ENCODE data around the gene RAB36.

The RAB36 gene

DNA sequence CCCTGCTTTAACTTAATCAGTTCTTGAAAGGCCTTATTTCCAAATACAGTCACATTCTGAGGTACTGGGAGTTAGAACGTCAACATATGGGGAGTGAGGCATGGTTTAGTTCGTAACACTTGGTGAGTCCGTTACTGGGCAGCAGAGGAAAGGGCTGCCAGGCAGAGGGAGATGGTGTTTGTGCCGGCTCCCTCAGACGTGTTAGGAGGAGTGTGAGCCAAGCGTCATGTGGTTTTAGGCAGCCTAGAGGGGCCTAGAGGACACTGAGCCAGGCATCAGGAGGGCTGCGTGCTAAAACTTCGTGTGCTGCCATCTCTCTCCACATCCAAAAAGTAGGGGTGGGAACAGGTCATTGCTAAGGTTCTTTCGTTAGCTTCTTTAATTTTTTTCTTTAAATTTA lies 45.2 kb downstream of the RAB36 start:
- TF ChIP-seq, protein P1, sequence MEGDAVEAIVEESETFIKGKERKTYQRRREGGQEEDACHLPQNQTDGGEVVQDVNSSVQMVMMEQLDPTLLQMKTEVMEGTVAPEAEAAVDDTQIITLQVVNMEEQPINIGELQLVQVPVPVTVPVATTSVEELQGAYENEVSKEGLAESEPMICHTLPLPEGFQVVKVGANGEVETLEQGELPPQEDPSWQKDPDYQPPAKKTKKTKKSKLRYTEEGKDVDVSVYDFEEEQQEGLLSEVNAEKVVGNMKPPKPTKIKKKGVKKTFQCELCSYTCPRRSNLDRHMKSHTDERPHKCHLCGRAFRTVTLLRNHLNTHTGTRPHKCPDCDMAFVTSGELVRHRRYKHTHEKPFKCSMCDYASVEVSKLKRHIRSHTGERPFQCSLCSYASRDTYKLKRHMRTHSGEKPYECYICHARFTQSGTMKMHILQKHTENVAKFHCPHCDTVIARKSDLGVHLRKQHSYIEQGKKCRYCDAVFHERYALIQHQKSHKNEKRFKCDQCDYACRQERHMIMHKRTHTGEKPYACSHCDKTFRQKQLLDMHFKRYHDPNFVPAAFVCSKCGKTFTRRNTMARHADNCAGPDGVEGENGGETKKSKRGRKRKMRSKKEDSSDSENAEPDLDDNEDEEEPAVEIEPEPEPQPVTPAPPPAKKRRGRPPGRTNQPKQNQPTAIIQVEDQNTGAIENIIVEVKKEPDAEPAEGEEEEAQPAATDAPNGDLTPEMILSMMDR (IDR thresholded peaks at IDR 0.05; ENCODE audit: insufficient read depth, low read depth, low read length, missing control alignments), result no peak
- DNase-seq (ENCODE audit: low read depth), result no peak
- H3K4me3 ChIP-seq (ENCODE audit: low read length), result no peak overlapping the region

DNA sequence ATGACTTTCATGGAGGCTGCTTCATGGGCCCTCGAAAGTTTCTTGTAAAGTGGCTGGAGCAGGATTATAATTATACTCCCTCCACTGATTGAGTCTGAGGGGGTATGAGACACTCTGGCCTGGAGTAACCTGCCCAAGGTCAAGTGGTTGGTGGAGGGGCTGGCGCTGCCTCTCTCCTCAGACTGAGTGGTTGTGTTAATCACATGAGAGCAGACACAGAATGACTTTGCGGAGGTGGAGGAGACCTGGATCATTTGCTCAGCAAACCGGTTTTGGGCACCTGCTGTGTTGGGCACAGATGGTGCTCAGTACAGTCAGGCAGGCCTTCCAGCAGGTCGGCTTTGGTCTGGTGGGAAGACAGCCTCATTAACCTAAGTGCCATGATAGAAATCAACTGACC lies 46.9 kb downstream of the RAB36 start:
- H3K4me3 ChIP-seq (ENCODE audit: low read length), result no peak overlapping the region
- TF ChIP-seq, protein P1 (IDR thresholded peaks at IDR 0.05; ENCODE audit: insufficient read depth, low read depth, low read length, missing control alignments), result no peak
- peak; percentile 63 for DNase-seq (ENCODE audit: low read depth)

DNA sequence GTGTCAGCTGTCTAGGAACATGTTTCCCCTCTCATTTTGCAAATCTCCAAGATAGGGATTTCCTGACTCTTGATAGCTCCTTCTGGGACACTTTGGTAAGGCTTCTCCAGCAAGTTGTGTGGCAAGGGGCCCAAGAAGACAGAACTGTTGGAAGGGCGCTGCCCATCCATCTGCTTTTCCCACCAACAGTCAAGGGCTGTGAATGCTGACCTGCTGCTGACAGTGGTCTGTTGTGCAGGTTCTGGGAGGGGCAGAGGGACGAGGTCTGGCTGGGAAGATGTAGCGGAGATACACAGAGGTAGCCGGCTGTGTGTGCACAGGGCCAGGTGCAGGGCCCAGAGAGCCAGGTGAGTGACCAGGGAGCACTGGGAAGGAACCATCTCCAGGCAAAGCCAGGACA lies 47.3 kb downstream of the RAB36 start:
- TF ChIP-seq, protein P1 (IDR thresholded peaks at IDR 0.05; ENCODE audit: insufficient read depth, low read depth, low read length, missing control alignments), result no peak
- H3K4me3 ChIP-seq (ENCODE audit: low read length), result no peak overlapping the region
- DNase-seq (ENCODE audit: low read depth), result no peak

DNA sequence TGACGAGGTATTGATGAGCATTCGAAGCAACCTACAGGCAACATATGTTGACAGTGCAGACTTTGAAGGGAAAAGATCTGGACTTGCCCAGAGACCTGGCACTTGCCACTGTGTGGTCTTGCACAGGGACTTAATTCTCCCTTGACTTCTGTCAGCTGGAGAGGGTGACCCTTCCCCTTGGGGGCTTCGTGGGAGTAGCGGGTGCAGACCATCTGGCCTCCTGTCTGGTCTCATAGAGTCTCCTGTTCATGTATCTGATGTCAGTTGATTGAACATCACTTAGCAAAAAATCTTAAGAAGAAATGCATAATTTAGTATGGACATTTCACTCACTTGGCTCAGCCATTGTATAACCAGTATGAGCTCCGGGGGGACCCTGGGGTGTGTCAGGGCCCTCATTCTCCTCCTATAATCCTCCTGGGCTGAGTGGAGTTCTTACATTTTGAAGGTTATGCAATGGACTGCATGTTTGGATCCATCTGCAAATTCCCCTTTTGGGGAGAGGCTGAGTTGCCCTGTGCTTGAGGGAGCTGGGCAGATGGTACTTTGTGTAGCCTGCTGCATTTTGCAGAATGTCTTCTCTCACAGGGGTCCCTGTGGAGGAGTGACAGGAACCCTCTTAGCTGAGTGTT lies 48.0 kb downstream of the RAB36 start:
- TF ChIP-seq, protein P1 (IDR thresholded peaks at IDR 0.05; ENCODE audit: insufficient read depth, low read depth, low read length, missing control alignments), result no peak
- no peak for DNase-seq (ENCODE audit: low read depth)
- no peak overlapping the region for H3K4me3 ChIP-seq (ENCODE audit: low read length)

DNA sequence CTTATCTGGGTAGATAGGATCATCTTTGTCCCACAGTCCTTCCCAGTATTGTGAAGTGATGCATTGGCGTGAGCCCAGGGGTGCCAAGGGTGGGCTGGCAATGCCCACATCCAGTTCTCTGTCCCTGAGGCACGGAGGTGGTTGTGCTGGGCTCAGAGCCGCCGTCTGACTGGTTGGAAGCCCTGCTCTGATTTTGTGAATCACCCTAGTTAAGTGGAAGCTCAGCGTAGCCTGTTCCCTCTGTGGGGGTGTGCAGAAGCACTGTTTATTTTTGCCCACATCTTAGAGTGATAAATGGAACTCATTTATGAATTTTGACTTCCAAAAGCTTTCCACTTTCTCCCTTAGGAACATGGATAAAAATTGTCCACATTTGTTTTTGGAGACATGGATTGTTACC lies 48.6 kb downstream of the RAB36 start:
- no peak overlapping the region for H3K4me3 ChIP-seq (ENCODE audit: low read length)
- DNase-seq (ENCODE audit: low read depth), result peak; percentile 41
- TF ChIP-seq, protein P1 (IDR thresholded peaks at IDR 0.05; ENCODE audit: insufficient read depth, low read depth, low read length, missing control alignments), result no peak

DNA sequence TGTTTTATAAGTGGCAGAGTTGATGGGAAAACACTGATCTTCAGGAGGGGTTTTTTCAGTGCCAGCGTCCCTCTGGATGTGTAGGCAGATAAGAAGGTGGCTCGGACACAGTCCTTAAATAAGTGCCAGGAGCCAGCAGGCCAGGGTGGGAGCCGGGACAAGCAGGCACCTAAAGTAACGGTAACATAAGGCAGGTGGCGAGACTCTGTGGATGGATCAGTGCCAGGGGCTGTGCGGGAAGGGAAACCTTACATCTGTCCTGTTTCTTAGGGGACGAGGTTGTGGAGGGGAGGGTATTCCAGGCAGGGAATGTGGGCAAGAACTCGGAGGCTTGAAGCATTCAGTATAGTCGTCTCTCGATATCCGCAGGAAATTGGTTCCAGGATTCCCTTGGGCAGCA lies 50.9 kb downstream of the RAB36 start:
- no peak overlapping the region for H3K4me3 ChIP-seq (ENCODE audit: low read length)
- DNase-seq (ENCODE audit: low read depth), result no peak
- TF ChIP-seq, protein P1 (IDR thresholded peaks at IDR 0.05; ENCODE audit: insufficient read depth, low read depth, low read length, missing control alignments), result no peak

DNA sequence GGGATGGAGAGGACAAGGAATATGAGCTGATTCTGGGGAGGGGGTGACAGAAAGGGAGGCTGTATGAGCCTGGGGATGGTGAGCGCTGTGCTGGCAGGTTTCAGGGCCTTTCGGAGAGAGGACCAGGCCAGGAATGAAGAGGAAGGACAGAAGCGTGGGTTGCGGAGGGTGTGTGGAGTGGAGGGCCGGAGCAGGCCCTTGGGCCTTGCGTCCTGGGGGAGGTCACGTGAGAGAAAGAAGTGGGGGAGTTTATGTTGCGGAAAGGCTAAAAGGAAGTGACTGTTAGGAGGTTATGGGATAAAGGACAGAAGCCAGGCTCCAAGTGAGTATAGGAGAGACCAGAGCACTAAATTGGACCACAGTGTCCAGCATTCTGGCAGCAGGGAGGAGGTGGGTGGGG lies 52.6 kb downstream of the RAB36 start:
- H3K4me3 ChIP-seq (ENCODE audit: low read length), result no peak overlapping the region
- TF ChIP-seq, protein P1 (IDR thresholded peaks at IDR 0.05; ENCODE audit: insufficient read depth, low read depth, low read length, missing control alignments), result no peak
- no peak for DNase-seq (ENCODE audit: low read depth)
